ENCODE data around the gene PDCD6IP.

The PDCD6IP gene

GRCh38 chr3:33882296-33882695, 83.9 kb downstream of the PDCD6IP start:
- peaks cover 4% of the 10 kb centered on the region for H3K4me1 ChIP-seq (ENCODE audit: insufficient read depth, poor library complexity, severe bottlenecking)
- no peak overlapping the region for H3K4me3 ChIP-seq (ENCODE audit: severe bottlenecking)
- no peaks in the 10 kb centered on the region for H3K36me3 ChIP-seq (ENCODE audit: low read depth)
- DNase-seq (ENCODE audit: low spot score) = no peak
- no peak for ATAC-seq (ENCODE audit: low read depth)
- TF ChIP-seq CTCF (IDR thresholded peaks at IDR 0.05; ENCODE audit: poor library complexity, severe bottlenecking) = no peak
- no peaks in the 10 kb centered on the region for H3K9me3 ChIP-seq (ENCODE audit: severe bottlenecking)
- no peaks in the 10 kb centered on the region for H3K27me3 ChIP-seq (ENCODE audit: insufficient read depth, poor library complexity, severe bottlenecking)
- no peak overlapping the region for H3K27ac ChIP-seq (ENCODE audit: poor library complexity, severe bottlenecking)

DNA sequence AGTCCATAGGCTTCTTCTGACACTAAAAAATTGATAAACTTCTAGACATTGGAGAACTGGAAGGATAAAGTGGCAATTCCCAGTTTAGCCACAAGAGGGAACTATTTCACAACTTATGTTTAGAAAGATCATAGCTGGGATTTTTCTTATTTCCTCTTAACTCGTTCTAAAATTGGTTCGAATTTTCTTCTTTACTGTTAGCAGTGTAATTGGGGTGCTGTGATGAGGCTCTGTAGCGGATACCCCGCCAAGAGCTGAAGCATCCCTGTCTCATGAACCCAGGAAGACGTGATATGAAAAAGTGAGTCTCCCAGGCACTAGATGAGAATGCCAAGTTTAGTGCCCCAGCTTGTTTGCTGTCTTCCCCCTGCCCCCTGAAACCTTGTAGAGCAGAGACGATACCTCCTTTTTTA, 85.1 kb downstream of the PDCD6IP start:
- H3K4me1 ChIP-seq (ENCODE audit: insufficient read depth, poor library complexity, severe bottlenecking) = peaks cover 4% of the 10 kb centered on the region
- ATAC-seq (ENCODE audit: low read depth) = no peak
- H3K27ac ChIP-seq (ENCODE audit: poor library complexity, severe bottlenecking) = no peak overlapping the region

GRCh38 chr3:33883951-33884561, 85.6 kb downstream of the PDCD6IP start:
- Histone ChIP-seq H3K27me3 (ENCODE audit: insufficient read depth, poor library complexity, severe bottlenecking) (no peaks in the 10 kb centered on the region), H3K4me3 (ENCODE audit: severe bottlenecking) (no peak overlapping the region), H3K9me3 (ENCODE audit: severe bottlenecking) (no peaks in the 10 kb centered on the region), H3K4me1 (ENCODE audit: insufficient read depth, poor library complexity, severe bottlenecking) (peaks cover 4% of the 10 kb centered on the region), H3K36me3 (ENCODE audit: low read depth) (no peaks in the 10 kb centered on the region), H3K27ac (ENCODE audit: poor library complexity, severe bottlenecking) (no peak overlapping the region)
- no peak for DNase-seq (ENCODE audit: low spot score)
- no peak for TF ChIP-seq CTCF (IDR thresholded peaks at IDR 0.05; ENCODE audit: poor library complexity, severe bottlenecking)
- no peak for ATAC-seq (ENCODE audit: low read depth)

More for the DNA sequence above, 85.1 kb downstream of the PDCD6IP start:
- Histone ChIP-seq H3K27me3 (ENCODE audit: insufficient read depth, poor library complexity, severe bottlenecking) (no peaks in the 10 kb centered on the region), H3K36me3 (ENCODE audit: low read depth) (no peaks in the 10 kb centered on the region), H3K9me3 (ENCODE audit: severe bottlenecking) (no peaks in the 10 kb centered on the region), H3K4me3 (ENCODE audit: severe bottlenecking) (no peak overlapping the region)
- TF ChIP-seq CTCF (IDR thresholded peaks at IDR 0.05; ENCODE audit: poor library complexity, severe bottlenecking) = peak; percentile 84
- no peak for DNase-seq (ENCODE audit: low spot score)

GRCh38 chr3:33884701-33885100, 86.3 kb downstream of the PDCD6IP start:
- Histone ChIP-seq H3K4me3 (ENCODE audit: severe bottlenecking) (no peak overlapping the region), H3K27me3 (ENCODE audit: insufficient read depth, poor library complexity, severe bottlenecking) (no peaks in the 10 kb centered on the region), H3K4me1 (ENCODE audit: insufficient read depth, poor library complexity, severe bottlenecking) (peaks cover 4% of the 10 kb centered on the region), H3K27ac (ENCODE audit: poor library complexity, severe bottlenecking) (no peak overlapping the region), H3K9me3 (ENCODE audit: severe bottlenecking) (no peaks in the 10 kb centered on the region), H3K36me3 (ENCODE audit: low read depth) (no peaks in the 10 kb centered on the region)
- ATAC-seq (ENCODE audit: low read depth) (no peak), DNase-seq (ENCODE audit: low spot score) (no peak)
- TF ChIP-seq CTCF (IDR thresholded peaks at IDR 0.05; ENCODE audit: poor library complexity, severe bottlenecking) = no peak

- DNase-seq (ENCODE audit: low spot score) = no peak
- no peak for TF ChIP-seq CTCF (IDR thresholded peaks at IDR 0.05; ENCODE audit: poor library complexity, severe bottlenecking)
Observed at GRCh38 chr3:33885496-33885895, 87.1 kb downstream of the PDCD6IP start.

More at GRCh38 chr3:33885496-33885895, 87.1 kb downstream of the PDCD6IP start:
- Histone ChIP-seq H3K27ac (ENCODE audit: poor library complexity, severe bottlenecking) (no peak overlapping the region), H3K4me3 (ENCODE audit: severe bottlenecking) (no peak overlapping the region), H3K9me3 (ENCODE audit: severe bottlenecking) (no peaks in the 10 kb centered on the region), H3K36me3 (ENCODE audit: low read depth) (no peaks in the 10 kb centered on the region), H3K4me1 (ENCODE audit: insufficient read depth, poor library complexity, severe bottlenecking) (peaks cover 4% of the 10 kb centered on the region), H3K27me3 (ENCODE audit: insufficient read depth, poor library complexity, severe bottlenecking) (no peaks in the 10 kb centered on the region)
- ATAC-seq (ENCODE audit: low read depth) = no peak
